Right renal pelvis (tissue), 4 donors: Measurements from ENCODE around the gene NAA35. TPM values are rescaled to one million over a fixed set of nuclear protein-coding genes. Genes with fewer than 3 reads are reported as not detected.
"Not testable (repeated sequence)": the region's sequence is repeated elsewhere in the genome, so short reads cannot be mapped to it uniquely, and the experiment has no call there.

Experiments
- DNase-seq, 4 donors: peaks; one replicate each; pipeline ENCODE4 v3.0.0-alpha.2; 2013; ENCODE audit warnings: low read depth in 4 of 4, low spot score in 3 of 4, missing footprints in 1 of 4
- polyA plus RNA-seq, 4 donors: library from polyadenylated mRNA; unstranded; fragments of 120-200 nt; gene quantifications; one replicate each; pipeline ENCODE4 v1.2.1, GENCODE V29; 2013; ENCODE audit not compliant: insufficient read length in 4 of 4

NAA35 gene
- polyA plus RNA-seq = 10 to 100 TPM; 31.4 to 37.7 (median 34.1) TPM

DNA sequence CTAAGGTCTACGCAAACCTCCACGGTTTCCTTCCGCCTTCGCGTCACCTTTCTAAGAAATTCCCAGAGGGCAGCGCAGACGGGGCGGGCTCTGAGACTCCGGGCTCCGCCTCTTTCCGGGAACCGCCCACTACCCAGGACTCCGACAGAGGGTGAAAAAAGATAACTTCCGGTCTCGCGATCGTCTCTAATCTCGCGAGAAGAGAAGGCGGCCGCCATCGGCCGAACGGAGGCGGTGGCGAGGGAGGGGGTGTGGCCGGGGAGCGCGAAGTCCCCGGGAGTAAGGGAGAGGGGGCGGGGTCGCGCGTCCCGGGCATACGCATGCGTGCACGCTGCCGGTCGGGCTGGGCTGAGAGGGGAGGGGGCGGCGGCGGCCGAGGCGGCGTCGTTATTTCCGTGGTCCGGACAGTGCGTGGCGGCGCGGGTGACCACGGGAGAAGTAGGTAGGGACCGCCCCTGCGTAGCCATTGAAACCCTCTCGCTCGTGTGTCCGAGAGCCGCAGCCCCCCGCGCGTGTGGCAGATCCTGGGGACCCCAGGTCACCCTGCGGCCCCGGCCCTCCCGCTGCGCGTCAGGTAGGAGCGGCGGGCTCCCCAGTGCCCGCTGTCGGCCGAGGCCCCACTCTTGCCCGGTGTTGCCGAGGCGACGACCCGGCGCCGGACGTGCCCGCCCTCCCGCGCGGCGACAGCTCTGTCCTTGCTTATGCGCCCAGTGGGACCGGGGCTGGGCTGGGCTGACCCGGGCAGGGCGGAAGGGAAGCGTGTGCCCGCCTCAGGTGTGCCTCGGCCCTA is at the start of gene NAA35:
Gene NAA35 (plus strand): TSS at position 315 of the 790 bp plus-strand sequence. CDS start 1,014 bp downstream, outside the sequence.
- peak; percentile 98 to 99 (median 99) for DNase-seq

DNA sequence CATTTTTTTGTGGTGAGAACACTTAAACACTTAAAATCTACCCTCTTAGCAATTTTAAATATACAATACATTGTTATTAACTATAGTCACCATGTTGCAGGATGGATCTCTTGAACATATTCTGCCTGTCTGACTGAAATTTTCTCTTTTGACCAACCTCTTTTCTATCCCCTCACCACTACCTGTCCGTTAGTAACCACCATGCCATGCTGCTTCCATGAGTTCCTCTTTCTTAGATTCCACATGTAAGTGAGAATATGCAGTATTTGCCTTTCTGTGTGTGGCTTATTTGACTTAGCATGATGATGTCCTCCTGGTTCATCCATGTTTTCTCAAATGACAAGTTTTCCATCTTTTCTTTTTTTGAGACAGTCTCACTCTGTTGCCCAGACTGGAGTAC is 48.5 kb upstream of the NAA35 start:
- no peak for DNase-seq

DNA sequence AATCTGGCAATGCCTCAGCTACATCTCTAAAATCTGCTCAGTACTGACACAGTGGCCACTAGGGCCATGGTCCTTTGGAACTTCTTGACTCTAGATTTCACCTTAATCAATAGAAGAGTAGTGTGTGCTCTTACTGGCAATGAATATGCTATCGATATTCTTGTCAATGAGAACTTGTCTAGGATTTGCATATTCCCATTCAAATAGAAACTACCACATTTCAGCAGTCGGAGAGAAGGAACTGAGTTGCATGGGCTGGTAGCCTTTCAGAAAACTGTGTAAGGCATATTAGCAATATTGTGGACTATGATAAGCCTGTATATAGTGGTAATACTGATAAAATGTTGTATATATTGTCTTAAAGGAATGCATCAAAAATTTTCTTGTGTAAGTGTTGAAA is 45.3 kb upstream of the NAA35 start:
- no peak for DNase-seq

DNA sequence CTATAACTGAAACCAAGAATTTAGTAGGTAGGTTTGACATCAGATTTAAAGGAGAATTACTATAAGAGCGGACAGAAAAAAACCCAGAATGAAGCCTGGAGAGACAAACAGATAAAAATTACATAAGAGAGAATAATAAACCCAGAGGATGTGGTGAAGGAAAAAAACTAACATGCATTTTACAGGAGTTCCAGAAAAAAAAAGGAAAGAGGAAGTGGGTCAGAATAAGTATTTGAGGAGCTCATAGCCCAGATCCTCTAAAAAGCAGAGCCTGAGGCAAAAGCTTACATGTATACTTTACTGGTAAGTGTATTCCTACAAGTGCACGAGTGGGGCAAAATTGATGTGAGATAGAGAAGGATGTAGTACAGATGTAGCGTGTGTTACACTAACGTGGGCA is 43.1 kb upstream of the NAA35 start:
- DNase-seq = no peak

DNA sequence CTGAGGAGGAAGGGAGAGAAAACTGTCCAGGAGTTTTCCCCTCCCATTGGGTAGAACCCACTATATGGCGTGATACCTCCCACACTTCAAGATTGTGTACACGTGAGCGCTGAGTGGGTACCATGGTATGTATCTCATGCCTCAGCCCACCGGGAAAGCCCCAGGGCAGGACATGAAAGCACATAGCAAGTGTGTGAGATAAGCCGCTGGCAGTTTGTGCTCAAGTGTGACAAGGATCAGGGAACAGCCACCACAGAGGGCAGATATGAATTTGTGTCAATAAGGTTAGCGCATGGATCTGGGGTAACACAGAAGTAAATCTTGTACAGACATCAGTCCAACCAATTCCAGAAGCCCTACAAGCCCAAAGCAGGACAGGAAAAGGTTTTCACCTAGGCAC is 42.6 kb upstream of the NAA35 start:
- DNase-seq = no peak

DNA sequence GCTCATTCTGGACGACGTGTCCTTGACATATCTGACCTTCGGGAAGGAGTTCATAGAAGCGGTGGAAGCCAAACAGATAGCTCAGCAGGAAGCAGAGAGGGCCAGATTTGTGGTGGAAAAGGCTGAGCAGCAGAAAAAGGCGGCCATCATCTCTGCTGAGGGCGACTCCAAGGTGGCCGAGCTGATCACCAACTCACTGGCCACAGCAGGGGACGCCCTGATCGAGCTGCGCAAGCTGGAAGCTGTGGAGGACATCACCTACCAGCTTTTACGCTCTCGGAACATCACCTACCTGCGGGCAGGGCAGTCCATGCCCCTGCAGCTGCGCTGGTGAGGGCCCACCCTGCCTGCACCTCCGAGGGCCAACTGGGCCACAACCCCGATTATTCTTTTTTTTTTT is 41.6 kb upstream of the NAA35 start:
- no peak for DNase-seq

DNA sequence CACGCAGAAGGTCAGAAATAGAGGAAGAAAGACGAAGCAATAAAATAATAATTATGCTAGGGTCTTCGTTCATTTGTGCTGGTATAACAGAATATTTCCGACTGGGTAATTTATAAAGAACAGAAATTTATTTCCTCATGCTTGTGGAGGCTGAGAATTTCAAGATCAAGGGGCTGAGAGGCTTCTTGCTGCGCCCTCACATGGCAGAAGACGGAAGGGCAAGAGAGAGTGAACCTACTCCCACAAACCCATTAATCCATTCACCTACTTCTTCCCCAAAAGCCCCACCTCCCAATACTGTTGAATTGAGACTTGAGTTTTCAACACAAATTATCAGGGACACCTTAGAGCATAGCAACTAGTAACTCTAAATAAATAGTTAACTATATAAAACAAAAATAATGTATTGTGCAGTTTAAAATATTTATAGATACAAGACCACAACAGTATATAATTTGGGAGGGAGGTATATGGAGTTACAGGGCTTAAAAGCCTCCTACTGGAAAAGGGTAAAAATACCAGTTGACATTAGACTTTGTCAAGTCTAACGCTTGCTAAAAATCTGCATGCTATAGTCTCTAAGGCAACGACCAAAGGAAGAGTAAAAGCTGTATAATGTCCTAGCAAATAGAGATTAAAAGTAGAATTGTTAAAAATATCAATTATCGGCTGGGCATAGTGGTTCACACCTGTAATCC is 40.3 kb upstream of the NAA35 start:
- no peak for DNase-seq

DNA sequence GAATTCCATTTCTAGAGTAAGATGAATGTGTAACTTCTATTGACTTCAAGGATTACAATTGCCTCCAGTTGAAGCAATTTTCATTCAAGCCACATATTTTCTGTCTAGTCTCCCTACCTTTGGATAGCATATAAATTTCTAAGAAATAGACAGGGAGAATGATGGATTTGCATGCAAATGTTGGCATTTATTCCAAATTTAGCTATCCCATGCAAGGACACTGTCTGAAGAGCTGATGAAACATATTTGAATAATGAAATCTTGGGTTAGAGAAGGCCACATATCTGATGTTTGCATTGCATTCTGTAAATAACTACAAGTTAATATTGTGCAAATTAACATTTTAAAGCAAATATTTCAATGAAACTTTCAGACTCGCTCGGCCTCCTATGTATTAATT is 36.0 kb upstream of the NAA35 start:
- DNase-seq = no peak

DNA sequence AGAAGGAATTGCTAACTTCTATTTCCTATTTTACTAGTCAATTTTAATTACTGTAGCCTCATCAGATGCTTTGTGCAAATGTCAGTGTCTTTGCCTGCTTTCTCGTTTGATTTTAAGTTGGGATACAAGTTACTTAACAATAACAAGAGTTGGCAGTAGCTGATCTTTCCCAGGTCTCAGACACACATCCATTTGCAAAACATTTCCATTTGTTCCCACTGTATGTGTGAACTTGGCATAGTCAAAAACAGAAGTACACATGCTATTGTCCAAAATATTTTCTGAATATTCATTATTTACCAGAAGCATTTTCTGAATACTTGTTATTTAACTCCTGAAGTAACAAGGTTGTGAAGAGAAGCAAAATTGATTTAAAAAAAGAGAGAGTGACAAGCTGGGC is 35.0 kb upstream of the NAA35 start:
- DNase-seq = no peak

DNA sequence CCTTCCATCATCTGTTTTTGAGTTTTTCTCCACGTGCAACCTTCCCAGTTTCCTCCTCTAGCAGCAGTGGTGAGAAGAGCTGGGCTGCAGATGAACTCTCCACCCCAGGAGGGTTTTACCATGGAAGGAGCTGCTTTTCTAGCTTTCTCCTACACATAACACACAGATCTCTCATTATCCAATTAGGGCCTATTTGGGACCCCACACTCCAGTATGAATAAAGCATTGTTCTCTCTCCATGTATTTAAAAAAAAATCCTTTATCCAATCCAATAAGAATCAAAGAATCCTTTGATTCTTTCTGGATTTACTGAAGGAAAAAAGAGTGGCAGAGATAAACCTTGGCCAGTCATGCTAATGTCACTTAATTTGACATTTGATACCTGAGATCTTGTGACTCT is 31.6 kb upstream of the NAA35 start:
- no peak for DNase-seq

DNA sequence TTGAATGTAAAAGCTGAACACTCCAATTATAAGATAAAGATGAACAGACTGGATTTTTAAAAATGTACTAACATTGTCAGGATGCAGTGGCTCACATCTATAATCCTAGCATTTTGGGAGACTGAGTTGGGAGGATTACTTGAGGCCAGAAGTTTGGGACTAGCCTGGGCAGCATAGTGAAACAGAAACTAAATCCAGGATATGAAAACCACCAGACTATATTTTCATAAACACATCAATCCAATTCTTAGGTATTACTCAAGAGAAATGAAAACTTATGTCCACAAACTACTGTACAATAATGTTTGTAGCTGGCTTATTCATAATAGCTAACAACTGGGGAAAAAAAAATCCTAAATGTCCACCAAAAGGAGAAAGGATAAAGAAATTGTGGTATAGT is 26.8 kb upstream of the NAA35 start:
- DNase-seq = no peak

DNA sequence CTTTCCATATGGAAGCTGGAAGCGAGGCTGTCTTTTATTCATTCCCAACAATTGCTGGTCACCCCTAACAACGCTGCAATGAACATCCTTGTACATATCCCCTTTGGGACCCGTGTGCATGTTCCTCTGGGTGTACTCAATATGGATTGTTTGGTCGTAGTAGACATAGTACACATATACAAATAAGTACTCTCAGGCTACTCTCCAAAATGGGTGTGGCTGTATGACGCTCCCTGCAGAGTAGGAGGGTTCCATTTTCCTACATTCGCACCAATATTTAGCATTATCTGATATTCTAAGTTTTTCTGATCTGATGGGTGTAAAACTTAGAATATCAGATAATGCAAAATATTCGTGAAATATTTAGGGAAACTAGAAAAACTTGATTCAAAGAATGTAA is 23.2 kb upstream of the NAA35 start:
- DNase-seq = no peak

DNA sequence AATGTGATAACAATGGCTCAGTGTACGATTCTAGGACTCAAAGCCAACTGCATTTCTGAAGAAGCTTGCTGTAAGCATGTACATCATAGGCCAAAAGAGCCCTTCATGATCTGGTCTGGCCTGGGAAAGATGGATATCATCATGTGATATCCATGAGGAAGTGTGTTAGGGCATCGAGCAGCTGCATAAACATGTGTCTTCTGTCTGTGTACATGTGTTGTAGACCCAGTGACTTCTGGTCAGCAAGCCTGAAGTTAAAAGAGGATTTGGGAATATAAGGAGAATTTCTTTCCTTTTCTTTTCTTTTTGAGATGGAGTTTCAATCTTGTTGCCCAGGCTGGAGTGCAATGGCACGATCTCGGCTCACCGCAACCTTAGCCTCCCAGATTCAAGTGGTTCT is 15.5 kb upstream of the NAA35 start:
- DNase-seq = no peak

DNA sequence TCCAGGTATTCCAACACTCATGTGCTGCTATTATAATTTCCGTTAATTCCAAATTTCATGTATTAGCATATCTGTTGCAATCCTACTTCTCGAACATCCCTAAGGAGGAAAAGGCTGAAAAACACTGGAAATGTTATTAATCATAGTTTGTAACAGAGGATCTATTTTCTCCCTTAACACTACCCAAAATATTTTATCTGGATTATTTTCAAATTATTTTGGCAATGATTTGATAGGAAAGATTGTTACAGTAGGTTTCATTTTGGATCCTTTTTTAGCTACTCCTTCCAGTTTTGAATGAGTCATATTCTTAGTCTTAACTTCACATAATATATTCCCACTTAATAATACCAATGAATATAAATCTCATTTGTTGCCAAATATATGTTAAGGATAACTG is 13.9 kb upstream of the NAA35 start:
- no peak for DNase-seq

DNA sequence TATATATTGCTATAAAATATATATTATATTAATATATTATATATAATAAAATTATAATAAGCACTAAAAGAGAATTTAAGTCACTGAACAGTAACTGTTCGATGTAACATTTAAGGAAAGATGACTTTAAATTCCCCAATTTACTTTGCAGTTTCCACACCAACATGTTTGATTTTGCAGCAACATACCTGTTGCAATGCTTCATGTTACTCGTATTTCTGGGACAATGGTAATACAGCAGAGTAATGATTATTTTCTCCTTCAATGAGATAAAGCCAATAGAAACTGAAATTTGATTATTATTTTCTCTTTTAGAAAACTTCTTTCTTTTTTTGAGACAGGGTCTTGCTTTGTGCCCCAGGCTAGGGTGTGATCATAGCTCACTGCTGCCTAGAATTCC is 9.5 kb upstream of the NAA35 start:
- no peak for DNase-seq

DNA sequence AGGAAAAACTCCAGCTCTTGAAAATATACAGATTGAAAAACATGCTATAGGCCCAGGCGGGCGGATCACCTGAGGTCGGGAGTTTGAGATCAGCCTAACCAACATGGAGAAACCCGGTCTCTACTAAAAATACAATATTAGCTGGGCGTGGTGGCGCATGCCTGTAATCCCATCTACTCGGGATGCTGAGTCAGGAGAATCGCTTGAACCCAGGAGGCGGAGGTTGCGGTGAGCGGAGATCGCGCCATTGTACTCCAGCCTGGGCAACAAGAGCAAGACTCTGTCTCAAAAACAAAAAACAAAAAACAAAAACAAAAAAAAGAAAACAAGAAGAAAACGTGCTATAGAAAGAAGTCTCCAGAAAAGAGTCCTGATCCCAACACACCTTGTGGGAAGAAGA is 5.0 kb upstream of the NAA35 start:
- DNase-seq = not testable (repeated sequence)

DNA sequence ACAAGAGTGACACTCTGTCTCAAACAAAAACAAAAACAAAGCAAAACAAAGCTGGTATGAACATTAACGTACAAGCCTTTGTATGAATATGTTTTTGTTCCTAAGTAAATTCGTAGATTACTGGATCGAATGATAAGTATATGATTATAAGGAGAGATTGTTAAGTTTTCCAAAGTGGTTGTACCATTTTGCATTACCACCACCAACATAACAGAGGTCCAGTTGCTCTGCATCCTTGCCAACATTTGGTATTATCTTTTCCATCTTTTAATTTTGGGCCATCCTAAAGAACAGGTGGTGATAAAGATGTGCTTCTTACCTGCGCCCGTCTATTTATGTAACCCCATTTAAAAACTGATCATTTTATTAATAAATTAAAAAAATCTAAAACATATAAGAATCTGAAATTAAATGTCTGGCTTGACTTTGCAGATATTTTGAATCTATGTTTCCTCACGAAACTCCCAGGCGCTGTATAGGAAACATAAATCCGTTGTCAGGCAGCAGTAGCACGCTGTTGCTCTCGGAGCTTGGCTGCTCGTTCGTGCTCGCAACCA is 593 bp upstream of the NAA35 start:
- peak in 1 of 4 donors; percentile 0 for DNase-seq

DNA sequence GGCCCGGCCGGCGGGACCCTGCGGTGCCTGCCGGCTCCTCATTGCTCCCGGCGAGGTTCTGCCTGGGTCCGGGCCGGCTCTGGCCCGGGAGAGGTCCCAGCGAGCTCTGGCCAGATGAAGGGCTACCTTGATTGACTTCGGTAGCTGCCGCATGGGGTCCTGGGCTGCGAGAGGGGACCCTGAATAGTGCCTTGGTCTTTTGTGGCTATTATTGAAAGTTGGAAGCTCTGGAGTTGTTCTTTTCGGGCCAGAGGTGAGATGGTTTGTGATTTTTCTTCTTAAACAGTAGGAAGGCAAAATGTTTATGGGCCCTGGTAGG is 635 bp downstream of the NAA35 start:
- DNase-seq = peak in 1 of 4 donors; percentile 3

DNA sequence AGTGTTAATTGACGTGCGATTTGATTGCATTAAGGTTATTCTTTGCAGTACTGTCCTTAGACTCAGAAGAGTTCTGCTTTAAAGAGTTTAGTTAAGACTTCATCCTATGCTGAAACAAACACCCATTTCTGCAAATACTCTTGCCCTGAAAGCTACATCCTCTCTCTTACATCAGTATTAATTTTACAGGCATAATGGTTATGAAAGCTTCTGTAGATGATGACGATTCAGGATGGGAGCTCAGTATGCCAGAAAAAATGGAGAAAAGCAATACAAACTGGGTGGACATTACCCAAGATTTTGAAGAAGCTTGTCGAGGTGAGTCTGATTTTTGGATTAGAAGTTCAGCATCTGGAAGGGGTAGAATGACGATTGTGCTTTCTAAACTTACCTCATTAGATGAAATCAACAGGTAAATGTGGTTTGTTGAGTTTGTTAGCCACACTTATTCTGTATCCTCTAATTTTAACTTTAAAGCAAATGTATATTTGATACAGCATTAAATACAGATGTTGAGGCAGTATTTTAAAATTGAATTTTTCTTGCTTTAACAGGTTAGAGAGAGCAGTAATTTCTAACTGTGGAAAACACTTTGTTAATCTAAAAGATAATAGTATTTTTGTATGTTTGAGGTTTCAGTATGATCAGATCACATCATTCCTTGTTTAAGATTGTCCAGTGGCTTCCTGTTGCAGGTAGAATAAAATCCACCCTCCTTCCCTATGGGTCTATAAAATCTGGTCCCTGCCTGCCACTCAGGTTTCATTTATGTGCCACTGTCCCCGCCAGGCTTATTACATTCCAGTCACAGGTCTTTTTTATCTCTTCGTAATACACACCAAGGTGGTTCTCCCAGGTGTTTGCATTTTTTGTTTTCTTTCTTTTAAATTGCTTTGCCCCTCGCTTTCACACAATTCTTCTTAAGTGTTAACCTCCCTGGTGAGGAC is 1.3 kb downstream of the NAA35 start:
- no peak for DNase-seq

DNA sequence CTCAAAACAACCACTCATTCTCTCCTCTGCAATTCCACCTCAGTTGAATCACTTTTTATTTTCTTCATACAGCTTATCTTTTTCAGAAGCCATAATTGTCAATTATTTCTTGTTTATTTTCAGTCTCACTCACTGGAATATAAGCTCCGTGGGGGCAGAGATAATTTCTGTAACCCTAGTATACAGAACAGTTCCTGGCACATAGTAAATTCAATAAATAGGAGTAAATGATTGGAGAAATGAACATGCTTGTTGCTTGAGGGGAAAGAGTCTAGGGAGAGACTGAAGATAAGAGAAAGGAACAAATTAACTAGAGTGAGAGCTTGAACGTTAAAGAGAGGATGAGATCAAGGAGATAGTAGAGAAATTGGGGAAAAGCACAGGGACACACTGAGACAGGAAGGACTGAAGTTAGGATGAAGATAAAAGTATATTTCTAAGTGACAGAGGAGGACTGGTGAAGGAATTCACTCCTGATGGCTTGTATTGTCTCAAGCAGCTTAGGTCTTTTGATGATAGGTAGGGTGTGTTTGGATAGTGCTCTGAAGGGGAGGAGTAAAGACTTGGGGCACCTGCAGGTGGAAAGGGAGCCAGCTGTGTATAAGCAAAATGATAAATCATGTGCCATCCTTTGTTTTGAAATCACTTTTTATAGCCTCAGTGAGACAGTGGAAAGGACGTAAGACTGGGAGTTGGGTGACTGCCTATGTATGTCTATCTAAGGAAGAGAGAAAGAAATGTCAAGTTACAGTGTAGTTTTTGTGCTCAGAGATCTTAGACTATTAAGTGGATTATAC is 2.2 kb downstream of the NAA35 start:
- no peak for DNase-seq
